IPS-NIHi11 (cell line): Measurements from ENCODE around the gene PRICKLE3.
"Not testable (repeated sequence)": the region's sequence is repeated elsewhere in the genome, so short reads cannot be mapped to it uniquely, and the experiment has no call there.

Source experiments
- DNase-seq: peaks from one replicate; pipeline ENCODE4 v3.0.0; 2012; ENCODE audit warnings: mixed read lengths, low spot score

Gene PRICKLE3

GRCh38 chrX:49157194-49157593, 29.0 kb downstream of the PRICKLE3 start:
- DNase-seq, result no peak

- DNase-seq, result peak; percentile 70
These were observed 30.0 kb downstream of the PRICKLE3 start for GRCh38 chrX:49155900-49156837.

- peak; percentile 53 for DNase-seq
These were observed 30.8 kb downstream of the PRICKLE3 start for GRCh38 chrX:49155243-49155899.

- DNase-seq, result no peak
These were observed 32.7 kb downstream of the PRICKLE3 start for GRCh38 chrX:49153467-49153866.

GRCh38 chrX:49149291-49149690, 36.9 kb downstream of the PRICKLE3 start:
- DNase-seq, result not testable (repeated sequence)

- not testable (repeated sequence) for DNase-seq
These were observed 37.6 kb downstream of the PRICKLE3 start for GRCh38 chrX:49148390-49149100.

GRCh38 chrX:49147936-49148335, 38.2 kb downstream of the PRICKLE3 start:
- no peak for DNase-seq

- DNase-seq, result no peak
These were observed 38.9 kb downstream of the PRICKLE3 start for GRCh38 chrX:49147282-49147681.

- not testable (repeated sequence) for DNase-seq
These were observed 43.0 kb downstream of the PRICKLE3 start for GRCh38 chrX:49143154-49143553.

- not testable (repeated sequence) for DNase-seq
These were observed 43.9 kb downstream of the PRICKLE3 start for GRCh38 chrX:49142264-49142663.

GRCh38 chrX:49139713-49140112, 46.5 kb downstream of the PRICKLE3 start:
- DNase-seq, result no peak

- no peak for DNase-seq
These were observed 48.7 kb downstream of the PRICKLE3 start for GRCh38 chrX:49137492-49137891.

- no peak for DNase-seq
These were observed 52.4 kb downstream of the PRICKLE3 start for GRCh38 chrX:49133759-49134158.

- not testable (repeated sequence) for DNase-seq
These were observed 53.9 kb downstream of the PRICKLE3 start for GRCh38 chrX:49132275-49132674.

GRCh38 chrX:49129427-49129826, 56.7 kb downstream of the PRICKLE3 start:
- DNase-seq, result no peak

GRCh38 chrX:49127742-49128258, 58.4 kb downstream of the PRICKLE3 start:
- not testable (repeated sequence) for DNase-seq
